ENCODE data around the gene CACNG4. TPM values are rescaled to one million over a fixed set of nuclear protein-coding genes. Genes with fewer than 3 reads are reported as not detected.

Gene CACNG4
- total RNA-seq, 1 experiment from 2014 or later = 6.3 TPM

DNA sequence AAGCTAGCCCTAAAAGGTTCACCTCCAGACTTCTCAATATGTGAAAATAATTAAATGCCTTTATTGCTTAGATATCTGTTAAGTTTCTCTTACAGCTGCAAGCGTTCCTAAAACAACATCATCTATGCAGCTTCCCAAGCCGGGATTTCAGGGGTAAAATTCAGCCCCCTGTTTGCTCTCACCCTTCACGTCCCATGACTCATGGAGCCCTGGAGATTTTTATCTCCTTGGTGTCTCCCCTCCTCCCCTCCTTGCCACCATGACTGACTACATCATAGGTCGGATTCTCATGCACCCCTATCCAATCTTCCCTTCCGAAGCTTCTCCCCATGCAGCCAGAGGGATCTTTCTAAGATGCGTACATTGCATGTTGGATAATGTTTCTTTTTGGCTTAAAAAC is 21.0 kb upstream of the CACNG4 start:
- Mint-ChIP-seq H3K4me3 (no peak overlapping the region), H3K36me3 (ENCODE audit: insufficient read depth in 1 of 3, low read depth in 3 of 3) (no peaks in the 10 kb centered on the region; a peak in 2 of 7 replicates), H3K27ac (no peak overlapping the region), H3K9me3 (peaks cover 0 to 2% of the 10 kb centered on the region in 2 experiments), H3K27me3 (ENCODE audit: low read depth) (peaks cover 20% of the 10 kb centered on the region), H3K4me1 (peaks cover 22 to 23% of the 10 kb centered on the region in 2 experiments)
- Histone ChIP-seq H4K91ac (ENCODE audit: insufficient read length, low read depth, low read length) (no peak overlapping the region), H3K56ac (ENCODE audit: insufficient read length, low read depth, low read length) (no peak overlapping the region), H2BK15ac (ENCODE audit: low read depth, low read length) (no peak overlapping the region), H3K4me2 (ENCODE audit: insufficient read depth, insufficient read length, low read length) (no peak overlapping the region), H3T11ph (ENCODE audit: low read length) (no peak overlapping the region), H3K27ac (ENCODE audit: insufficient read length, low read depth, low read length) (no peak overlapping the region), H3K79me1 (ENCODE audit: insufficient read depth, low read depth, low read length, poor library complexity, severe bottlenecking) (no peaks in the 10 kb centered on the region), H3K14ac (ENCODE audit: insufficient read depth, low read length) (no peak overlapping the region), H3K18ac (ENCODE audit: insufficient read length, low read depth, low read length) (no peak overlapping the region), H3K9ac (ENCODE audit: extremely low read depth, insufficient read length, low read length) (no peak overlapping the region), H2BK120ac (ENCODE audit: low read depth, low read length, poor library complexity, severe bottlenecking) (no peak overlapping the region), H3K4me1 (ENCODE audit: insufficient read depth, low read length) (no peaks in the 10 kb centered on the region), H4K8ac (replicated peaks; ENCODE audit: insufficient read length, low read depth, low read length) (no peak overlapping the region), H3K4ac (ENCODE audit: low read depth, low read length) (no peak overlapping the region), H2BK20ac (ENCODE audit: low read depth, low read length, poor library complexity, severe bottlenecking) (no peak overlapping the region), H4K5ac (ENCODE audit: insufficient read length, low read depth, low read length) (no peak overlapping the region), H3K23ac (ENCODE audit: insufficient read length, low read depth, low read length) (no peak overlapping the region), H2BK5ac (ENCODE audit: insufficient read length, low read length) (no peak overlapping the region), H2AK5ac (ENCODE audit: insufficient read length, low read length) (no peak overlapping the region), H3K27me3 (ENCODE audit: insufficient read depth, low read length) (no peaks in the 10 kb centered on the region), H3K23me2 (ENCODE audit: insufficient read length, low read depth, low read length, poor library complexity, severe bottlenecking) (no peaks in the 10 kb centered on the region), H3K9me3 (ENCODE audit: control insufficient read depth, low read depth, low read length) (no peaks in the 10 kb centered on the region), H4K20me1 (ENCODE audit: control insufficient read depth, insufficient read depth, insufficient read length) (no peaks in the 10 kb centered on the region), H2BK12ac (ENCODE audit: insufficient read length, low read depth, low read length) (no peak overlapping the region), H2AFZ (ENCODE audit: low read length) (no peak overlapping the region), H3K79me2 (ENCODE audit: insufficient read depth, low read length) (no peaks in the 10 kb centered on the region)
- no CpG with 5 or more reads among the region's 6 CpGs for WGBS (ENCODE audit: extremely low coverage, insufficient read length, low lambda C conversion rate)
- no peak for DNase-seq
- TF ChIP-seq, protein P1, sequence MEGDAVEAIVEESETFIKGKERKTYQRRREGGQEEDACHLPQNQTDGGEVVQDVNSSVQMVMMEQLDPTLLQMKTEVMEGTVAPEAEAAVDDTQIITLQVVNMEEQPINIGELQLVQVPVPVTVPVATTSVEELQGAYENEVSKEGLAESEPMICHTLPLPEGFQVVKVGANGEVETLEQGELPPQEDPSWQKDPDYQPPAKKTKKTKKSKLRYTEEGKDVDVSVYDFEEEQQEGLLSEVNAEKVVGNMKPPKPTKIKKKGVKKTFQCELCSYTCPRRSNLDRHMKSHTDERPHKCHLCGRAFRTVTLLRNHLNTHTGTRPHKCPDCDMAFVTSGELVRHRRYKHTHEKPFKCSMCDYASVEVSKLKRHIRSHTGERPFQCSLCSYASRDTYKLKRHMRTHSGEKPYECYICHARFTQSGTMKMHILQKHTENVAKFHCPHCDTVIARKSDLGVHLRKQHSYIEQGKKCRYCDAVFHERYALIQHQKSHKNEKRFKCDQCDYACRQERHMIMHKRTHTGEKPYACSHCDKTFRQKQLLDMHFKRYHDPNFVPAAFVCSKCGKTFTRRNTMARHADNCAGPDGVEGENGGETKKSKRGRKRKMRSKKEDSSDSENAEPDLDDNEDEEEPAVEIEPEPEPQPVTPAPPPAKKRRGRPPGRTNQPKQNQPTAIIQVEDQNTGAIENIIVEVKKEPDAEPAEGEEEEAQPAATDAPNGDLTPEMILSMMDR (conservative IDR thresholded peaks at IDR 0.05) = no peak

All from H9 (cell line).